SK-N-SH treated with all-trans-retinoic acid at 6 μM for 48 hours (cell line): ENCODE measurements around the gene PURA.

Source experiments
- ATAC-seq: fragments of 200-7000 bp; cut with Tn5 transposase; 3 replicates; pipeline ENCODE4 v1.9.1; 2020; ENCODE audit warnings: mild to moderate bottlenecking, moderate library complexity
- ARNTL ChIP-seq: fragments of 450-650 bp; formaldehyde crosslinking; IDR thresholded peaks from 2 replicates; pipeline ENCODE4 v1.5.0; 2020; ENCODE audit warnings: low read depth, mild to moderate bottlenecking, moderate library complexity, borderline replicate concordance
- BACH2 ChIP-seq: fragments of 250-450 bp; sonication (Bioruptor Pico); IDR thresholded peaks from 2 replicates; pipeline ENCODE4 v1.9.0; 2021; ENCODE audit warnings: mild to moderate bottlenecking, borderline replicate concordance
- ESRRG ChIP-seq: fragments of 250-450 bp; sonication (Bioruptor Pico); IDR thresholded peaks from 2 replicates; pipeline ENCODE4 v1.6.1; 2021; ENCODE audit warnings: mild to moderate bottlenecking
- OSR1 ChIP-seq: fragments of 250-450 bp; sonication (Bioruptor Pico); IDR thresholded peaks from 2 replicates; pipeline ENCODE4 v1.8.0; 2022; ENCODE audit warnings: moderate library complexity, mild to moderate bottlenecking, inconsistent platforms
- PPARA ChIP-seq: fragments of 250-450 bp; sonication (Bioruptor Pico); IDR thresholded peaks from 2 replicates; pipeline ENCODE4 v1.5.0; 2020; ENCODE audit warnings: mild to moderate bottlenecking, borderline replicate concordance
- RARB ChIP-seq: fragments of 250-450 bp; sonication (Bioruptor Pico); IDR thresholded peaks from 2 replicates; pipeline ENCODE4 v1.8.0; 2021; ENCODE audit warnings: mild to moderate bottlenecking, moderate library complexity
- TCF4 ChIP-seq: fragments of 250-450 bp; sonication (Bioruptor Pico); IDR thresholded peaks from 2 replicates; pipeline ENCODE4 v1.8.0; 2021; ENCODE audit warnings: mild to moderate bottlenecking, moderate library complexity, borderline replicate concordance
- TOX ChIP-seq: fragments of 250-450 bp; sonication (Bioruptor Pico); IDR thresholded peaks from 2 replicates; pipeline ENCODE4 v1.8.0; 2021; ENCODE audit warnings: mild to moderate bottlenecking, moderate library complexity, borderline replicate concordance
- ZC3H10 ChIP-seq: fragments of 250-450 bp; sonication (Bioruptor Pico); IDR thresholded peaks from 2 replicates; pipeline ENCODE4 v1.5.1; 2021; ENCODE audit warnings: mild to moderate bottlenecking, moderate library complexity
- ZFP3 ChIP-seq: fragments of 250-450 bp; sonication (Bioruptor Pico); IDR thresholded peaks from 2 replicates; pipeline ENCODE4 v1.5.0; 2020; ENCODE audit warnings: mild to moderate bottlenecking, moderate library complexity
- ZFP30 ChIP-seq: fragments of 450-650 bp; formaldehyde crosslinking; IDR thresholded peaks from 2 replicates; pipeline ENCODE4 v1.5.0; 2022; ENCODE audit warnings: mild to moderate bottlenecking, moderate library complexity
- ZNF565 ChIP-seq: fragments of 450-650 bp; formaldehyde crosslinking; conservative IDR thresholded peaks from 2 replicates; pipeline ENCODE4 v1.5.0; 2020; ENCODE audit warnings: low read depth, mild to moderate bottlenecking, moderate library complexity
- ZNF70 ChIP-seq: fragments of 450-650 bp; formaldehyde crosslinking; IDR thresholded peaks from 2 replicates; pipeline ENCODE4 v1.5.0; 2020; ENCODE audit warnings: mild to moderate bottlenecking, moderate library complexity
- ZNF8 ChIP-seq: fragments of 450-650 bp; formaldehyde crosslinking; IDR thresholded peaks from 2 replicates; pipeline ENCODE4 v1.5.0; 2020; ENCODE audit warnings: mild to moderate bottlenecking, moderate library complexity
- TF ChIP-seq, protein P1 (sequence below): fragments of 250-450 bp; sonication (Bioruptor Pico); IDR thresholded peaks from 2 replicates; pipeline ENCODE4 v1.8.0; 2021; ENCODE audit warnings: low read depth, mild to moderate bottlenecking, moderate library complexity, borderline replicate concordance
- TF ChIP-seq, protein P2 (sequence below): fragments of 250-450 bp; sonication (Bioruptor Pico); IDR thresholded peaks from 2 replicates; pipeline ENCODE4 v1.5.1; 2020; ENCODE audit warnings: low read depth, mild to moderate bottlenecking, moderate library complexity
- TF ChIP-seq, protein P3 (sequence below): fragments of 250-450 bp; sonication (Bioruptor Pico); IDR thresholded peaks from 2 replicates; pipeline ENCODE4 v1.5.0; 2020; ENCODE audit warnings: mild to moderate bottlenecking, moderate library complexity
- TF ChIP-seq, protein P4 (sequence below): fragments of 250-450 bp; sonication (Bioruptor Pico); IDR thresholded peaks from 2 replicates; pipeline ENCODE4 v1.5.1; 2021; ENCODE audit warnings: mild to moderate bottlenecking, moderate library complexity
- TF ChIP-seq, protein P5 (sequence below): fragments of 250-450 bp; sonication (Bioruptor Pico); IDR thresholded peaks from 2 replicates; pipeline ENCODE4 v1.8.0; 2020; ENCODE audit warnings: mild to moderate bottlenecking, moderate library complexity, borderline replicate concordance

Gene PURA

DNA sequence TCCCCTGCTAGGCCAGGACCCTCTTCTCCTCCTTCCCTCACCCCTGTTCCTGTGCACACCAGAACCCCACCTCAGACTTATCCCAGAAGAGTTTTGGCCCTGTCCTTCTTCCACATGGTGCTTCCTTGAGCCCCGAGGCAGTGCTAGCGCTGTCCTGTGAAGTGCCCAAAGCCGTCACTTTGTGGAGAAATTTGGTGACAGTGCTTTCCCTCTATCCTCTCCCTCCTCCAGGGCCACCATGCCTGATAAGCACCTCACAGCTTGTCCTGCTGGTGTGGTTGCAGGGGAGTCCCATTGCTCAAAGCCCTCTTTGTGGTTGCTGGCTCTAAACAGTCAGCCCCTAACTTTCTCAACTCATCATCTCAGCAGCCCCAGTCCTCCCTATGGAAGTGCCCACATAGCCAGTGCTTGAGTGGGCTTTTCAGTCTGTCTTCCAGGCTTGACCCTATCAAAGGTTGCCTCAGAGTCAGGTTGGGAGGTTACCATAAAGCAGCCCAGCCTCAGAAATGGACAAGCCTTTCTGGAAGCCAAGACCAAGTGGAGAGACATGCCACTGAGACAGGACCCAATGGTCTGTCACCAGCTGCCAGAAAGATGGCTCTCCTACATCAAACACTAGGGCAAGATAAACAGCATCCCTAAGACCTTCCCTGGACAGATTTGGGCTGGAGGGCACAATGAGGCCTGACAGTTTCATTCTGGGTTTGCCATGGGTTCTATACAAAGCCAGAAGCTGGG is 29.8 kb downstream of the PURA start:
- peak; percentile 13; the same call in 2 of the 3 replicates for ATAC-seq
- TF ChIP-seq ARNTL (CRISPR knock-in tag) (no peak), PPARA (CRISPR knock-in tag) (no peak), RARB (CRISPR knock-in tag) (no peak), TCF4 (CRISPR knock-in tag) (no peak), ZNF70 (CRISPR knock-in tag) (no peak), TOX (CRISPR knock-in tag) (no peak), ZNF565 (CRISPR knock-in tag) (no peak)
- TF ChIP-seq, protein P1, sequence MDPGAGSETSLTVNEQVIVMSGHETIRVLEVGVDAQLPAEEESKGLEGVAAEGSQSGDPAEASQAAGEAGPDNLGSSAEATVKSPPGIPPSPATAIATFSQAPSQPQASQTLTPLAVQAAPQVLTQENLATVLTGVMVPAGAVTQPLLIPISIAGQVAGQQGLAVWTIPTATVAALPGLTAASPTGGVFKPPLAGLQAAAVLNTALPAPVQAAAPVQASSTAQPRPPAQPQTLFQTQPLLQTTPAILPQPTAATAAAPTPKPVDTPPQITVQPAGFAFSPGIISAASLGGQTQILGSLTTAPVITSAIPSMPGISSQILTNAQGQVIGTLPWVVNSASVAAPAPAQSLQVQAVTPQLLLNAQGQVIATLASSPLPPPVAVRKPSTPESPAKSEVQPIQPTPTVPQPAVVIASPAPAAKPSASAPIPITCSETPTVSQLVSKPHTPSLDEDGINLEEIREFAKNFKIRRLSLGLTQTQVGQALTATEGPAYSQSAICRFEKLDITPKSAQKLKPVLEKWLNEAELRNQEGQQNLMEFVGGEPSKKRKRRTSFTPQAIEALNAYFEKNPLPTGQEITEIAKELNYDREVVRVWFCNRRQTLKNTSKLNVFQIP = no peak
- TF ChIP-seq, protein P2, sequence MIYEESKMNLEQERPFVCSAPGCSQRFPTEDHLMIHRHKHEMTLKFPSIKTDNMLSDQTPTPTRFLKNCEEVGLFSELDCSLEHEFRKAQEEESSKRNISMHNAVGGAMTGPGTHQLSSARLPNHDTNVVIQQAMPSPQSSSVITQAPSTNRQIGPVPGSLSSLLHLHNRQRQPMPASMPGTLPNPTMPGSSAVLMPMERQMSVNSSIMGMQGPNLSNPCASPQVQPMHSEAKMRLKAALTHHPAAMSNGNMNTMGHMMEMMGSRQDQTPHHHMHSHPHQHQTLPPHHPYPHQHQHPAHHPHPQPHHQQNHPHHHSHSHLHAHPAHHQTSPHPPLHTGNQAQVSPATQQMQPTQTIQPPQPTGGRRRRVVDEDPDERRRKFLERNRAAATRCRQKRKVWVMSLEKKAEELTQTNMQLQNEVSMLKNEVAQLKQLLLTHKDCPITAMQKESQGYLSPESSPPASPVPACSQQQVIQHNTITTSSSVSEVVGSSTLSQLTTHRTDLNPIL (CRISPR knock-in tag) = no peak
- TF ChIP-seq, protein P3, sequence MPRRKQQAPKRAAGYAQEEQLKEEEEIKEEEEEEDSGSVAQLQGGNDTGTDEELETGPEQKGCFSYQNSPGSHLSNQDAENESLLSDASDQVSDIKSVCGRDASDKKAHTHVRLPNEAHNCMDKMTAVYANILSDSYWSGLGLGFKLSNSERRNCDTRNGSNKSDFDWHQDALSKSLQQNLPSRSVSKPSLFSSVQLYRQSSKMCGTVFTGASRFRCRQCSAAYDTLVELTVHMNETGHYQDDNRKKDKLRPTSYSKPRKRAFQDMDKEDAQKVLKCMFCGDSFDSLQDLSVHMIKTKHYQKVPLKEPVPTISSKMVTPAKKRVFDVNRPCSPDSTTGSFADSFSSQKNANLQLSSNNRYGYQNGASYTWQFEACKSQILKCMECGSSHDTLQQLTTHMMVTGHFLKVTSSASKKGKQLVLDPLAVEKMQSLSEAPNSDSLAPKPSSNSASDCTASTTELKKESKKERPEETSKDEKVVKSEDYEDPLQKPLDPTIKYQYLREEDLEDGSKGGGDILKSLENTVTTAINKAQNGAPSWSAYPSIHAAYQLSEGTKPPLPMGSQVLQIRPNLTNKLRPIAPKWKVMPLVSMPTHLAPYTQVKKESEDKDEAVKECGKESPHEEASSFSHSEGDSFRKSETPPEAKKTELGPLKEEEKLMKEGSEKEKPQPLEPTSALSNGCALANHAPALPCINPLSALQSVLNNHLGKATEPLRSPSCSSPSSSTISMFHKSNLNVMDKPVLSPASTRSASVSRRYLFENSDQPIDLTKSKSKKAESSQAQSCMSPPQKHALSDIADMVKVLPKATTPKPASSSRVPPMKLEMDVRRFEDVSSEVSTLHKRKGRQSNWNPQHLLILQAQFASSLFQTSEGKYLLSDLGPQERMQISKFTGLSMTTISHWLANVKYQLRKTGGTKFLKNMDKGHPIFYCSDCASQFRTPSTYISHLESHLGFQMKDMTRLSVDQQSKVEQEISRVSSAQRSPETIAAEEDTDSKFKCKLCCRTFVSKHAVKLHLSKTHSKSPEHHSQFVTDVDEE (CRISPR knock-in tag) = no peak
- TF ChIP-seq, protein P4, sequence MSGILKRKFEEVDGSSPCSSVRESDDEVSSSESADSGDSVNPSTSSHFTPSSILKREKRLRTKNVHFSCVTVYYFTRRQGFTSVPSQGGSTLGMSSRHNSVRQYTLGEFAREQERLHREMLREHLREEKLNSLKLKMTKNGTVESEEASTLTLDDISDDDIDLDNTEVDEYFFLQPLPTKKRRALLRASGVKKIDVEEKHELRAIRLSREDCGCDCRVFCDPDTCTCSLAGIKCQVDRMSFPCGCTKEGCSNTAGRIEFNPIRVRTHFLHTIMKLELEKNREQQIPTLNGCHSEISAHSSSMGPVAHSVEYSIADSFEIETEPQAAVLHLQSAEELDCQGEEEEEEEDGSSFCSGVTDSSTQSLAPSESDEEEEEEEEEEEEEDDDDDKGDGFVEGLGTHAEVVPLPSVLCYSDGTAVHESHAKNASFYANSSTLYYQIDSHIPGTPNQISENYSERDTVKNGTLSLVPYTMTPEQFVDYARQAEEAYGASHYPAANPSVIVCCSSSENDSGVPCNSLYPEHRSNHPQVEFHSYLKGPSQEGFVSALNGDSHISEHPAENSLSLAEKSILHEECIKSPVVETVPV (CRISPR knock-in tag) = no peak

DNA sequence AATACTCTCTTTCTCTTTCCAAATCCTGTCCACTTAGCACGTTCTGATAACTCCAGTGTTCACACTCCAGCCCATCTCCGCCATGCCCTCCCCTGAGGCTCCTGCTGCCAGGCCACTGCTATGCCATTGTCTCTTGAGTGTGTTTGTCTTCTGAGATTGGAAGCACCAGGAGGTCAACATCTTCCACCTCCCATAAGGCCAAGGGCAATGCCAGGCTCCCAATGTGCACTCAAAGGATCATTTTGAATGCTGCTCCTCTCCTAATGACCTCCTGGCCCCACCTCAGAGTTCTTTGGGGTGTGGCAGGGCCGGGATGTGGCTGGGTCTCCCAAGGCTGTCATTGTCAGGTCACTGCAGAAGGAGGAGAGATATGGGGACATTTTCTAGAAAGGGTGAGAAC is 31.3 kb downstream of the PURA start:
- no peak for ATAC-seq
- no peak for TF ChIP-seq ZFP3
- TF ChIP-seq OSR1 (CRISPR knock-in tag) = no peak
- TF ChIP-seq, protein P2 (CRISPR knock-in tag) = no peak
- no peak for TF ChIP-seq ZFP30 (CRISPR knock-in tag)
- no peak for TF ChIP-seq ZNF70 (CRISPR knock-in tag)
- TF ChIP-seq PPARA (CRISPR knock-in tag) = no peak
- TF ChIP-seq, protein P4 (CRISPR knock-in tag) = no peak
- no peak for TF ChIP-seq ZC3H10 (CRISPR knock-in tag)
- TF ChIP-seq BACH2 = no peak
- no peak for TF ChIP-seq ZNF8
- no peak for TF ChIP-seq ESRRG
- no peak for TF ChIP-seq TCF4 (CRISPR knock-in tag)
- TF ChIP-seq, protein P1 = no peak
- TF ChIP-seq, protein P3 (CRISPR knock-in tag) = no peak
- TF ChIP-seq, protein P5, sequence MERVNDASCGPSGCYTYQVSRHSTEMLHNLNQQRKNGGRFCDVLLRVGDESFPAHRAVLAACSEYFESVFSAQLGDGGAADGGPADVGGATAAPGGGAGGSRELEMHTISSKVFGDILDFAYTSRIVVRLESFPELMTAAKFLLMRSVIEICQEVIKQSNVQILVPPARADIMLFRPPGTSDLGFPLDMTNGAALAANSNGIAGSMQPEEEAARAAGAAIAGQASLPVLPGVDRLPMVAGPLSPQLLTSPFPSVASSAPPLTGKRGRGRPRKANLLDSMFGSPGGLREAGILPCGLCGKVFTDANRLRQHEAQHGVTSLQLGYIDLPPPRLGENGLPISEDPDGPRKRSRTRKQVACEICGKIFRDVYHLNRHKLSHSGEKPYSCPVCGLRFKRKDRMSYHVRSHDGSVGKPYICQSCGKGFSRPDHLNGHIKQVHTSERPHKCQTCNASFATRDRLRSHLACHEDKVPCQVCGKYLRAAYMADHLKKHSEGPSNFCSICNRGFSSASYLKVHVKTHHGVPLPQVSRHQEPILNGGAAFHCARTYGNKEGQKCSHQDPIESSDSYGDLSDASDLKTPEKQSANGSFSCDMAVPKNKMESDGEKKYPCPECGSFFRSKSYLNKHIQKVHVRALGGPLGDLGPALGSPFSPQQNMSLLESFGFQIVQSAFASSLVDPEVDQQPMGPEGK (CRISPR knock-in tag) = no peak
- TF ChIP-seq, all 23 proteins: peak for 0
